ENCODE results near the gene FER1L5. TPM values are rescaled to one million over a fixed set of nuclear protein-coding genes. Genes with fewer than 3 reads are reported as not detected.

The FER1L5 gene
- total RNA-seq, 1 experiment from 2014 or later: 0.91 TPM

DNA sequence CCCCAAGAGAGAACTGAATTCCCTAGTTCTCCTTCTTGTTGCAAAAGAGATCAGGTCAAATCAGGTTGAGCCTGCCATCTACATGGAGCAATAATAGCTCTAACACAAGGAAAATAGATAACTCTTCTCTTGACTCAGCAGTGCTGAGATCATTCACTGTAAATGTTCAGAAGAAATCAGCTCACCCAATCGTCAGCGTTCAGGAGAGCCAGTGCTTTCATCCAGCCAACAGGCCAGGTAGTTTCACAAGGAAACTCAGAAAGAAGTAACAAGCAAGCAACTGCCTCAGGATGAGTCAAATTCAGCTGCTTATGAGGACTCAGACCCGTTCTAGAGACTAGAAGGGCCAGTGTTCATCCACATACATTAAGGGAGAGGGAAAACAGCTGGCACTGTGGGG lies 91.4 kb downstream of the FER1L5 start:
- peaks cover 21% of the 10 kb centered on the region for H3K79me2 ChIP-seq (ENCODE audit: insufficient read depth, low read length)
- no TSS peak for BruUV-seq (replicated peaks)
- intact Hi-C loops (cut with micrococcal nuclease): no loop called here
- no peak overlapping the region for H3K27ac ChIP-seq (ENCODE audit: low read depth, low read length)
- ChIA-PET RAD21 (ENCODE audit: low non-redundant PET in 1 of 2, low total read pairs in 2 of 2, uncharacterized antibody in 2 of 2, unreplicated experiment in 2 of 2) (no interaction called here), CTCF (no interaction called here), POLR2A (no interaction called here)
- ATAC-seq (no peak), DNase-seq (ENCODE audit: low read depth, low spot score) (no peak)
- H3K9me2 ChIP-seq (ENCODE audit: insufficient read depth): no peaks in the 10 kb centered on the region
- H2AFZ ChIP-seq (ENCODE audit: low read depth, low read length, poor library complexity, severe bottlenecking): no peak overlapping the region
- H3K9ac ChIP-seq (ENCODE audit: low read length): no peak overlapping the region
- no peak for TF ChIP-seq EZH2phosphoT487 (IDR thresholded peaks at IDR 0.05; ENCODE audit: borderline replicate concordance)
- no peak for TF ChIP-seq SIN3A (IDR thresholded peaks at IDR 0.05; ENCODE audit: low read depth)
- TF ChIP-seq EZH2 (IDR thresholded peaks at IDR 0.05): no peak
- no peak for TF ChIP-seq ZFX (IDR thresholded peaks at IDR 0.05)
- TF ChIP-seq TCF7L2 (IDR thresholded peaks at IDR 0.05; ENCODE audit: borderline replicate concordance, extremely low read depth, insufficient read depth, insufficient read length): no peak
- TF ChIP-seq POLR2AphosphoS5 (IDR thresholded peaks at IDR 0.05; ENCODE audit: low read depth, low read length): no peak
- TF ChIP-seq CEBPB (IDR thresholded peaks at IDR 0.05; ENCODE audit: low read depth): no peak
- no peak for TF ChIP-seq POLR2A (IDR thresholded peaks at IDR 0.05; ENCODE audit: borderline replicate concordance, extremely low read depth, insufficient read depth, insufficient read length)
- TF ChIP-seq SP1 (IDR thresholded peaks at IDR 0.05; ENCODE audit: low read depth): no peak
- TF ChIP-seq, protein P1, sequence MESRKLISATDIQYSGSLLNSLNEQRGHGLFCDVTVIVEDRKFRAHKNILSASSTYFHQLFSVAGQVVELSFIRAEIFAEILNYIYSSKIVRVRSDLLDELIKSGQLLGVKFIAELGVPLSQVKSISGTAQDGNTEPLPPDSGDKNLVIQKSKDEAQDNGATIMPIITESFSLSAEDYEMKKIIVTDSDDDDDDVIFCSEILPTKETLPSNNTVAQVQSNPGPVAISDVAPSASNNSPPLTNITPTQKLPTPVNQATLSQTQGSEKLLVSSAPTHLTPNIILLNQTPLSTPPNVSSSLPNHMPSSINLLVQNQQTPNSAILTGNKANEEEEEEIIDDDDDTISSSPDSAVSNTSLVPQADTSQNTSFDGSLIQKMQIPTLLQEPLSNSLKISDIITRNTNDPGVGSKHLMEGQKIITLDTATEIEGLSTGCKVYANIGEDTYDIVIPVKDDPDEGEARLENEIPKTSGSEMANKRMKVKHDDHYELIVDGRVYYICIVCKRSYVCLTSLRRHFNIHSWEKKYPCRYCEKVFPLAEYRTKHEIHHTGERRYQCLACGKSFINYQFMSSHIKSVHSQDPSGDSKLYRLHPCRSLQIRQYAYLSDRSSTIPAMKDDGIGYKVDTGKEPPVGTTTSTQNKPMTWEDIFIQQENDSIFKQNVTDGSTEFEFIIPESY (IDR thresholded peaks at IDR 0.05; ENCODE audit: extremely low read depth, insufficient replicate concordance, low read length): no peak
- TF ChIP-seq JUND (IDR thresholded peaks at IDR 0.05): no peak
- TF ChIP-seq, protein P2, sequence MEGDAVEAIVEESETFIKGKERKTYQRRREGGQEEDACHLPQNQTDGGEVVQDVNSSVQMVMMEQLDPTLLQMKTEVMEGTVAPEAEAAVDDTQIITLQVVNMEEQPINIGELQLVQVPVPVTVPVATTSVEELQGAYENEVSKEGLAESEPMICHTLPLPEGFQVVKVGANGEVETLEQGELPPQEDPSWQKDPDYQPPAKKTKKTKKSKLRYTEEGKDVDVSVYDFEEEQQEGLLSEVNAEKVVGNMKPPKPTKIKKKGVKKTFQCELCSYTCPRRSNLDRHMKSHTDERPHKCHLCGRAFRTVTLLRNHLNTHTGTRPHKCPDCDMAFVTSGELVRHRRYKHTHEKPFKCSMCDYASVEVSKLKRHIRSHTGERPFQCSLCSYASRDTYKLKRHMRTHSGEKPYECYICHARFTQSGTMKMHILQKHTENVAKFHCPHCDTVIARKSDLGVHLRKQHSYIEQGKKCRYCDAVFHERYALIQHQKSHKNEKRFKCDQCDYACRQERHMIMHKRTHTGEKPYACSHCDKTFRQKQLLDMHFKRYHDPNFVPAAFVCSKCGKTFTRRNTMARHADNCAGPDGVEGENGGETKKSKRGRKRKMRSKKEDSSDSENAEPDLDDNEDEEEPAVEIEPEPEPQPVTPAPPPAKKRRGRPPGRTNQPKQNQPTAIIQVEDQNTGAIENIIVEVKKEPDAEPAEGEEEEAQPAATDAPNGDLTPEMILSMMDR (IDR thresholded peaks at IDR 0.05 in 2 of 3, conservative IDR thresholded peaks at IDR 0.05 in 1 of 3; ENCODE audit: borderline replicate concordance in 1 of 3, insufficient read depth in 1 of 3, low read depth in 2 of 3, low read length in 2 of 3): no peak
- no peak for TF ChIP-seq CBX3 (IDR thresholded peaks at IDR 0.05; ENCODE audit: low read depth)
- no peak for TF ChIP-seq FOSL1 (IDR thresholded peaks at IDR 0.05; ENCODE audit: low read depth)
- no peak for TF ChIP-seq ZNF274 (IDR thresholded peaks at IDR 0.05; ENCODE audit: low read depth, low read length)
- TF ChIP-seq, protein P3, sequence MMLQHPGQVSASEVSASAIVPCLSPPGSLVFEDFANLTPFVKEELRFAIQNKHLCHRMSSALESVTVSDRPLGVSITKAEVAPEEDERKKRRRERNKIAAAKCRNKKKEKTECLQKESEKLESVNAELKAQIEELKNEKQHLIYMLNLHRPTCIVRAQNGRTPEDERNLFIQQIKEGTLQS (IDR thresholded peaks at IDR 0.05): no peak
- peaks cover 25 to 37% of the 10 kb centered on the region in 2 experiments; a peak in 3 of 4 replicates for H3K36me3 ChIP-seq (ENCODE audit: control insufficient read depth in 1 of 2, insufficient read depth in 2 of 2, low read length in 2 of 2)
- 0 out of 2 replicates have a peak, but pooled peaks cover 5% of the 10 kb centered on the region for H4K20me1 ChIP-seq (ENCODE audit: insufficient read depth)
- H3K4me2 ChIP-seq (ENCODE audit: low read length): no peak overlapping the region
- no peak overlapping the region for H3K4me3 ChIP-seq (replicated peaks in 1 of 2; ENCODE audit: low read depth in 1 of 2, low read length in 2 of 2)
- H3K9me3 ChIP-seq (ENCODE audit: control insufficient read depth in 1 of 2, insufficient read depth in 1 of 2, low read depth in 1 of 2, low read length in 2 of 2): no peaks in the 10 kb centered on the region
- no peaks in the 10 kb centered on the region for H3K27me3 ChIP-seq (ENCODE audit: insufficient read depth, low read length)
- H3K4me1 ChIP-seq (ENCODE audit: control insufficient read depth in 1 of 2, insufficient read depth in 2 of 2, low read length in 2 of 2): peaks cover 0 to 2% of the 10 kb centered on the region in 2 experiments; a peak in 2 of 4 replicates
